ENCODE results near the gene EHMT1.

EHMT1 gene

DNA sequence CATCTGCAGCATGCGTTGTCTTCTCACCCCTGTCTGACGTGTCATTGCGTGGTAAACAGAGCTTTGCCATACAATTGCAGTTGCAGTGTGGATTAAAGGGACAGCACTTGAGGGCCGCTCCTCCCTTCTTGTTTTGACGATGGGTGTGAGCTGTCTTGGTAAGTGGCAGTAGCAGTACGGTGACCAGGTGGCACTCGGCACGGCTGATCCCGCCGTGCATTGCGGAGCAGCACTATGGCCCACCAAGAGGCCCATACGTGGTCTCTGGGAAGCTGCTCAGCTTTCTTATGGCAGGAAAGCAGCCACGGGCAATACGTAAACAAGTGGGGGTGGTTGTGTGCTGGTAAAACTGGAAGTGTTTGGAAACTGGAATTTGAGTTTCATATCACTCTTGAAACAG is 25.1 kb downstream of the EHMT1 start:
- no peak for DNase-seq (ENCODE audit: low spot score)
- no peak for FAIRE-seq

- no peak for FAIRE-seq
- DNase-seq (ENCODE audit: low spot score): no peak
These were observed 26.4 kb downstream of the EHMT1 start for GRCh38 chr9:137645211-137645610.

- no peak for FAIRE-seq
These were observed 27.5 kb downstream of the EHMT1 start for GRCh38 chr9:137646341-137646740.

DNA sequence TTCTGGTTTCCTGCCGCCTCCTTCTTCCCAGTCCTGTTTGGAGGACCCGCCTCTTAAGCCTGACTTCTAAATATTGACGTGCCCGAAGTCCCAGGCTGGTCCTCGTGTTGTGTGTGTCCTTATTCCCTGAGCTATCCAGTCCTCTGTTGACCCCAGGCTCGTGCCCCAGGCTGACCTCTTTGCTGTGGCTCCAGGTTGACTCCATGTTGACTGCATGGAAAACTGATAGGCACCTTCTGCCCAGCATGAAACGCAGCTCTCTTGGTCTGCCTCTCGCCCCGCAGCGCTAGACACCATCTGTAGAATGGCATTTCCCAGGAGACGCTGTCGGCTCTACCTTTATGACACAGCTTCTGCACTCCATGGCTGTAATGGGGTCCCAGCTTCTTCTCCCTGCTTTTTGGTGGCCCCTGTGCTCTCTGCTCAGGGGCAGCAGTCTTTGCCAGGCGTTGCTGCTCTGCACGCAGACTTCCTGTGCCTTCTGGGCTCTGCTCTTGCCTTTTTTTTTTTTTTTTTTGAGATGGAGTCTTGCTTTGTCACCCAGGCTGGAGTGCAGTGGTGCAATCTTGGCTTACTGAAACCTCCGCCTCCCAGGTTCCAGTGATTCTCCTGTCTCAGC is 28.4 kb downstream of the EHMT1 start:
- no peak for FAIRE-seq

More at GRCh38 chr9:137646341-137646740, 27.5 kb downstream of the EHMT1 start:
- DNase-seq (ENCODE audit: low spot score): no peak

GRCh38 chr9:137648396-137648795 is 29.6 kb downstream of the EHMT1 start:
- no peak for DNase-seq (ENCODE audit: low spot score)
- no peak for FAIRE-seq

More for the DNA sequence above, 28.4 kb downstream of the EHMT1 start:
- no peak for DNase-seq (ENCODE audit: low spot score)

DNA sequence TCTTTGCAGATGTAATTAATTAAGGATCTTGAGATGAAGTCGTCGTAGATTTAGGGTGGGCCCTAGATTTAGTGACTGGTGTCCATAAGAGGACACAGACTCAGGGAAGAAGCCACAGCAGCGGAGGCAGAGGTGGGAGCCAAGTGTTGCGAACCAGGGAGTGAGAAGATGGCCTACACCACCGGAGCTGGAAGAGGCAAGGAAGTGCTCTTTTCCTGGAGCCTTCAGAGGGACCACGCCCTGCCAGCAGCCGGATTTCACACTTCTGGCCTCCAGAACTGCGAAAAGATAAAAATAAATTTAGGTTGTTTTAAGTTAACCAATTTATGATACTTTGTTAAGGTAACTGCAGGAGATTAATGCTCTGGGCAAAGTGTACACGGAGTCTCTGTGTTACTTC is 30.7 kb downstream of the EHMT1 start:
- FAIRE-seq (no peak), DNase-seq (ENCODE audit: low spot score) (no peak)

DNA sequence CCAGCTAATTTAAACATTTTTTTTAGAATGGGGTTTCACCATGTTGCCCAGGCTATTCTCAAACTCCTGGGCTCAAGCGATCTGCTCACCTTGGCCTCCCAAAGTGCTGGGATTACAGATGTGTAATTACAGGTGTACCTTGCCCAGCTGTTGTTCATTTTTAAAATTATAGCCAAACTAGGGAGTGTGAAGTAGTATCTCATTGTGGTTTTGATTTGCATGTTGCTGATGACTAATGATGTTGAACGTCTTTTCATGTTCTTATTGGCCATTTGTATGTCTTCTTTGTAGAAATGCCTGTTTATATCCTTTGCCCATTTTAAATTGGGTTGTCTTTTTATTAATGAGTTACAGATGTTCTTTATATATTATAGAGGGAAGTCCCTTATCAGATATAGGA is 31.5 kb downstream of the EHMT1 start:
- FAIRE-seq (no peak), DNase-seq (ENCODE audit: low spot score) (no peak)

DNA sequence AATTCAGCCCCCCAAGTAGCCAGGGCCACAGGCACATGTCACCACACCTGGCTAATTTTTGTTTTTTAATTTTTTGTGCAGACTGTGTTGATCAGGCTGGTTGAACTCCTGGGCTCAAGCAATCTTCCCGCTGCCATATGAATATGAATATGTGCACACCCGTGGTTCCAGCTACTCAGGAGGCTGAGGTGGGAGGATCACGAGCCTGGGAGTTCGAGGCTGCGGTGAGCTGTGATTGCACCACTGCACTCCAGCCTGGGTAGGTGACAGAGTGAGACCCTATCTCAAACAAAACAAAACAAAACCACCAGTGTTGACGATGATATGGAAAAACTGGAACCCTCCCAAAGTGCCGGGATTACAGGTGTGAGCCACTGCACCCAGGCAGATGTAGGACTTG is 32.0 kb downstream of the EHMT1 start:
- DNase-seq (ENCODE audit: low spot score): no peak
- FAIRE-seq: no peak

DNA sequence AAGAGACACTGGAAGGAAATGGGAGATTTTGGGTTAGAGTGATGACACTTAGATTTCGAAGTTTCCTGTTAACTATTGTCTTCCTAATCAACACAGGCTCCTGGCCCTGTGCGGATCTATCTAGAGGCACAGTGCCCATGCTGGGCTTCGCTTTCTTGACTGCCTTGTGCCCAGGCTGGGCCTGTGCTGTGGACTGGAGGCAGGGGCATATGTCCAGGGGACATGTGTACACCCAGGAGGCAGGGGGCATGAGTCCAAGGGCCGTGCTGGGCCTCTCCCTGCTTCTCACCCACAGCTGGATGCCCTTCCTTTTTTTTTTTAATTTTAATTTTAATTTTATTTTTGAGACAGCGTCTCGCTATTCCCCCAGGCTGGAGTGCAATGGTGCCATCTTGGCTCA is 37.6 kb downstream of the EHMT1 start:
- DNase-seq (ENCODE audit: low spot score) (no peak), FAIRE-seq (no peak)

DNA sequence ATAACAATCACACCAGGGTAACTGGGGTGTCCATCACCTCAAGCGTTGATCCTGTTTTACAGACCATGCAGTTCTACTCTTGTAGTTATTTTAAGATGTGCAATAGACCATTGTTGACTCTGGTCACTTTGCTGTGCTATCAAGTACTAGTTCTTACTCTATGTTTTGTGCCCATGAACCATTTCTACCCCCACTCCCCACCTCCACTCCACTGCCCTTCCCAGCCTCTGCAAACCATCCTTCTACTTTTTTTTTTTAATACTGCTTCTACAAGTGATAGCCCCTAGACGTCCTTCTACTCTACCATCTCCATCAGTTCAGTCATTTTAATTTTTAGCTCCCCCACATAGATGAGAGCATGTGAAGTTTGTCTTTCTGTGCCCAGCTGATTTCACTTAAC is 38.8 kb downstream of the EHMT1 start:
- DNase-seq (ENCODE audit: low spot score): no peak
- no peak for FAIRE-seq

- FAIRE-seq: no peak
- DNase-seq (ENCODE audit: low spot score): no peak
These were observed 40.0 kb downstream of the EHMT1 start for GRCh38 chr9:137658781-137659180.

- DNase-seq (ENCODE audit: low spot score): no peak
- no peak for FAIRE-seq
These were observed 41.3 kb downstream of the EHMT1 start for GRCh38 chr9:137660144-137660543.

- FAIRE-seq (no peak), DNase-seq (ENCODE audit: low spot score) (no peak)
These were observed 44.8 kb downstream of the EHMT1 start for GRCh38 chr9:137663584-137663983.

GRCh38 chr9:137664676-137665075 is 45.9 kb downstream of the EHMT1 start:
- FAIRE-seq (no peak), DNase-seq (ENCODE audit: low spot score) (no peak)

- FAIRE-seq (no peak), DNase-seq (ENCODE audit: low spot score) (no peak)
These were observed 46.4 kb downstream of the EHMT1 start for GRCh38 chr9:137665226-137665625.

- DNase-seq (ENCODE audit: low spot score): no peak
These were observed 47.1 kb downstream of the EHMT1 start for GRCh38 chr9:137665697-137666512.

DNA sequence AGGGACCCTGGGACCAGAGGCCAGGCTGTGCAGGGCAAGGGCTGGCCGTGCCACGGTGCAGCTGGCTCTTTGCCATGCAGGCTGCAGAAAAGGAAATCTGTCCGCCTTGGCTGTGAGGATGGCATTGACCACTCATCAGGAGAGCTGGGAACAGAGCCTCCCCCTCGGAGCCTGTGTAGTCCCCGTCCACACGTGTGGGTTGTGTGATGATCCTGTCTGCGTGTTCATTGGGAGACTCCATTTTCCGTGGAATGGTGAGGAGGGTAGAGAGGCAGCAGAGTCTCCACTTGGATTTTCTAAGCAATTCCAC is 47.7 kb downstream of the EHMT1 start:
- FAIRE-seq (no peak), DNase-seq (ENCODE audit: low spot score) (no peak)

More at GRCh38 chr9:137665697-137666512, 47.1 kb downstream of the EHMT1 start:
- no peak for FAIRE-seq

DNA sequence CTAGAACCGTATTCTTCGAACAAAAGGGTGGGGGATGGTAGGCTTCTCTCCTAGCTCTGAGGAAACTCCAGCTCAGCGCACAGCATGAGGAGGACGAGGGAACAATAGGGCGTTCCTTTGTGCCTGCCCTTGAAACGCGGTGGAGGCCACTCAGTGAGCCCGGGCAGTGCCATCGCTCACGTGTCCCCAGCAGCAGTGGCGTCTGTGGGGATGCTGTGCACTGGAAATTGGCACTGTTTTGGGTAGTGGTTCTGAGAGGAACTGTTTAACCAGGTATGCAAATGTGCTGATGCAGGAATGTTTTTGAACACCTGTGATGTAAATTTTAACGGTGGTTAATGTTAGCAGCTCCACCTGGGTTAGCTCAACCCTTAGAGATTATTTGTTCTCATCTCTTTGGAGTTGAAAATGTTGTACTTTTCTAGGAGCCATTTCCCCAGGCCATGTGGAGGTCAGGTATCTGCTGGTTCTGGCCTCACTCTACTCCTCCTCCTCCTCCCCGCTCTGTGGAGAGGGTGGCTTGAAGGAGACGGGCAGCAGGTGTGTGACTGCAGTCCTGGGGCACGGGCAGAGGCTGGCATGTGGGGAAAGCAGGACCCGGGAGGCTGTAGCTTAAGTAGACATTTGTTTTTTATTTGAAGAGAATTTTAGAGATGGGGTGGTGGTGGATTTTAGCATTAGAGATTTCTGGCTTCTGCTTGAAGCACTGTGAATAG is 48.3 kb downstream of the EHMT1 start:
- FAIRE-seq (no peak), DNase-seq (ENCODE audit: low spot score) (no peak)

- FAIRE-seq (no peak), DNase-seq (ENCODE audit: low spot score) (no peak)
These were observed 49.4 kb downstream of the EHMT1 start for GRCh38 chr9:137668203-137668602.

GRCh38 chr9:137669261-137669672 is 50.5 kb downstream of the EHMT1 start:
- DNase-seq (ENCODE audit: low spot score): no peak

DNA sequence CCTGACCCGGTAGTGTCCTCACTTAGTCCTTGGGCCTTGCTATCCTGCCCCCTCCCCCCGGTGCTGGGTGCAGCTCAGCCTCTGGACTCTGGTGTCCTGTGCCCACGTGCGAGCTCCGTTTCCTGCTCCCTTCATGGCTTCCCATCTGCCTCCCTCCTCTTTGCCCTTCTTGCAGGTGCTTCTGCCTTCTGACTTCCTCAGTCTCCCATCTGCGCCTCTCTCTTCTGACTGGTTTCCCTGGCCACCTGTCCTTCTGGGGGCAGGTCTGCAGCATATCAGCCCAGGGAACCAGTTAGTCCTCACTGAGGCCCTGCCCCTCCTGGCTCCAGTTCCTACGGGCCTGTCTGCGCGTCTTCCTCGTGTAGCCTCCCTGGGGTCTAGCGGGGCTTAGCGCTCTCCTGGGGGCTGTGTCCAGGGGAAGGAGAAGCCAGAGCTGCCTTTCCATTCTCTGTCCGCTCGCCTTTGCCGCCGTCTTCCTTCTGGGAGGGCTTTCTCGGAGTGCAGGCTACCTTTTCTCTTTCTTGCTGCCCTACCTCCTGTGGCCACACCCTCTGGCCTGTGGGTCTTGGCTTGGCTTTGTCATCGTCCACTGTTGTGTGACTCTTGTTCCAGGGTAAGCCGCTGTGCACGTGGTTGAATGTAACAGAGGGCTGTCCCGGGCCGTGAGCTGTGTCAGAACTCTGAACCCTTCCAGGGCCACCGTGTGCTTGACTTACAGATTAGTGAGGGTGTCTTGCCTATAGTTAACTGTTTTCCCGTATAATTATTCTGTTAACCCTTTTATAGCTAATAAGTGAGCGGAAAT is 51.8 kb downstream of the EHMT1 start:
- DNase-seq (ENCODE audit: low spot score) (no peak), FAIRE-seq (no peak)

More at GRCh38 chr9:137669261-137669672, 50.5 kb downstream of the EHMT1 start:
- FAIRE-seq: no peak

DNA sequence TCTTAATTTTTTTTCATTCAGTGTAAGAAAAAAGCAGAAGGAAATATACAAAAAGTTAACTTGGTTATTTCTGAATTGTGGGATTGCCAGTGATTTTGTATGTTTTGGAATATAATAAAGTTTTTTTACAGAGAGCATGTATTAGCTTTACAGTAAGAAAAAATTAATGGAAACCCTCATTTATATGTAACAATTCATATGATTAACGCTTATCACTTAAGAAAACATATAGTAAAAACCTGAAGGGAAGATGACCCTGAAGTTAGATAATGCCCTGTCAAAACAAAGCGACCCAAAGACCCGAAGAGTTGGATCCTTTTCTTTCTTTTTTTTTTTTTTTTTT is 52.4 kb downstream of the EHMT1 start:
- DNase-seq (ENCODE audit: low spot score): no peak
- no peak for FAIRE-seq

Data from urothelium cell line (cell line).